ENCODE data around the gene AMPH.
"Not testable (repeated sequence)": the region's sequence is repeated elsewhere in the genome, so short reads cannot be mapped to it uniquely, and the experiment has no call there.

The AMPH gene

GRCh38 chr7:38363379-38363778, 267.8 kb downstream of the AMPH start:
- peak; percentile 71 for FAIRE-seq
- DNase-seq (ENCODE audit: extremely low spot score, insufficient read length, low read depth): not testable (repeated sequence)

GRCh38 chr7:38362611-38363237, 268.4 kb downstream of the AMPH start:
- peak; percentile 55 for FAIRE-seq
- DNase-seq (ENCODE audit: extremely low spot score, insufficient read length, low read depth): not testable (repeated sequence)

GRCh38 chr7:38360776-38361175, 270.4 kb downstream of the AMPH start:
- FAIRE-seq (no peak), DNase-seq (ENCODE audit: extremely low spot score, insufficient read length, low read depth) (no peak)

GRCh38 chr7:38359071-38359601, 272.0 kb downstream of the AMPH start:
- DNase-seq (ENCODE audit: extremely low spot score, insufficient read length, low read depth): not testable (repeated sequence)
- FAIRE-seq: peak; percentile 99

GRCh38 chr7:38358273-38358831, 272.8 kb downstream of the AMPH start:
- DNase-seq (ENCODE audit: extremely low spot score, insufficient read length, low read depth): not testable (repeated sequence)
- peak; percentile 84 for FAIRE-seq

GRCh38 chr7:38354271-38354851, 276.8 kb downstream of the AMPH start:
- not testable (repeated sequence) for DNase-seq (ENCODE audit: extremely low spot score, insufficient read length, low read depth)
- peak; percentile 71 for FAIRE-seq

- peak; percentile 60 for FAIRE-seq
- DNase-seq (ENCODE audit: extremely low spot score, insufficient read length, low read depth): not testable (repeated sequence)
These were observed 277.7 kb downstream of the AMPH start for GRCh38 chr7:38353431-38353881.

- DNase-seq (ENCODE audit: extremely low spot score, insufficient read length, low read depth) (no peak), FAIRE-seq (no peak)
These were observed 279.6 kb downstream of the AMPH start for GRCh38 chr7:38351601-38352000.

GRCh38 chr7:38350777-38351176, 280.4 kb downstream of the AMPH start:
- DNase-seq (ENCODE audit: extremely low spot score, insufficient read length, low read depth); FAIRE-seq: not testable (repeated sequence)

GRCh38 chr7:38349869-38350583, 281.1 kb downstream of the AMPH start:
- DNase-seq (ENCODE audit: extremely low spot score, insufficient read length, low read depth): not testable (repeated sequence)
- peak; percentile 97 for FAIRE-seq

GRCh38 chr7:38349126-38349795, 281.9 kb downstream of the AMPH start:
- DNase-seq (ENCODE audit: extremely low spot score, insufficient read length, low read depth): not testable (repeated sequence)
- FAIRE-seq: peak; percentile 78

- FAIRE-seq: peak; percentile 76
- DNase-seq (ENCODE audit: extremely low spot score, insufficient read length, low read depth): not testable (repeated sequence)
These were observed 285.6 kb downstream of the AMPH start for GRCh38 chr7:38345299-38346172.

- DNase-seq (ENCODE audit: extremely low spot score, insufficient read length, low read depth): not testable (repeated sequence)
These were observed 286.4 kb downstream of the AMPH start for GRCh38 chr7:38344741-38345140.

GRCh38 chr7:38342135-38342534, 289.0 kb downstream of the AMPH start:
- FAIRE-seq; DNase-seq (ENCODE audit: extremely low spot score, insufficient read length, low read depth): not testable (repeated sequence)

More at GRCh38 chr7:38344741-38345140, 286.4 kb downstream of the AMPH start:
- not testable (repeated sequence) for FAIRE-seq

GRCh38 chr7:38341172-38341705, 289.9 kb downstream of the AMPH start:
- DNase-seq (ENCODE audit: extremely low spot score, insufficient read length, low read depth): not testable (repeated sequence)

GRCh38 chr7:38339953-38340819, 291.0 kb downstream of the AMPH start:
- DNase-seq (ENCODE audit: extremely low spot score, insufficient read length, low read depth) (no peak), FAIRE-seq (no peak)

More at GRCh38 chr7:38341172-38341705, 289.9 kb downstream of the AMPH start:
- not testable (repeated sequence) for FAIRE-seq

- FAIRE-seq; DNase-seq (ENCODE audit: extremely low spot score, insufficient read length, low read depth): not testable (repeated sequence)
These were observed 295.0 kb downstream of the AMPH start for GRCh38 chr7:38336148-38336515.
